GM23248 (cell line): ENCODE results near the gene STYK1. TPM values are rescaled to one million over a fixed set of nuclear protein-coding genes. Genes with fewer than 3 reads are reported as not detected.

Experiments
- DNase-seq: peaks from one replicate; pipeline ENCODE4 v3.0.0-alpha.2; 2015
- H2AFZ ChIP-seq: fragments of 200-600 bp; sonication (generic); 2 replicates; pipeline ENCODE4 v1.6.1; 2016; ENCODE audit warnings: antibody characterized with exemption
- H3F3A ChIP-seq: fragments of 200-600 bp; sonication (generic); 2 replicates; pipeline ENCODE4 v1.6.1; 2016; ENCODE audit warnings: mild to moderate bottlenecking, antibody characterized with exemption, mixed run types; ENCODE audit not compliant: insufficient read depth
- H3K27ac ChIP-seq: fragments of 200-600 bp; sonication (generic); 2 replicates; pipeline ENCODE4 v1.5.1; 2016; ENCODE audit warnings: mild to moderate bottlenecking
- H3K27me3 ChIP-seq: fragments of 200-600 bp; sonication (generic); replicated peaks from 2 replicates; pipeline ENCODE4 v1.6.1; 2016; ENCODE audit warnings: mild to moderate bottlenecking; ENCODE audit not compliant: insufficient read depth
- H3K36me3 ChIP-seq: fragments of 200-600 bp; sonication (generic); 2 replicates; pipeline ENCODE4 v1.6.1; 2016; ENCODE audit warnings: low read depth, mild to moderate bottlenecking
- H3K4me1 ChIP-seq: fragments of 200-600 bp; sonication (generic); 2 replicates; pipeline ENCODE4 v1.6.1; 2016; ENCODE audit warnings: mild to moderate bottlenecking; ENCODE audit not compliant: insufficient read depth
- H3K4me2 ChIP-seq: fragments of 200-600 bp; sonication (generic); one replicate; pipeline ENCODE4 v1.6.1; 2016; ENCODE audit warnings: mild to moderate bottlenecking; ENCODE audit not compliant: unreplicated experiment
- H3K4me3 ChIP-seq: fragments of 200-600 bp; sonication (generic); 2 replicates; pipeline ENCODE4 v1.5.1; 2016; ENCODE audit warnings: mild to moderate bottlenecking
- H3K79me2 ChIP-seq: fragments of 200-600 bp; sonication (generic); 2 replicates; pipeline ENCODE4 v1.6.1; 2016; ENCODE audit warnings: mild to moderate bottlenecking; ENCODE audit not compliant: insufficient read depth
- H3K9ac ChIP-seq: fragments of 200-600 bp; sonication (generic); 2 replicates; pipeline ENCODE4 v1.6.1; 2016; ENCODE audit warnings: mild to moderate bottlenecking
- H3K9me2 ChIP-seq: fragments of 200-600 bp; sonication (generic); 2 replicates; pipeline ENCODE4 v1.6.1; 2016; ENCODE audit warnings: mixed run types, mild to moderate bottlenecking, moderate library complexity; ENCODE audit not compliant: insufficient read depth
- H3K9me3 ChIP-seq: fragments of 200-600 bp; sonication (generic); one replicate; pipeline ENCODE4 v1.6.1; 2017; ENCODE audit warnings: low read depth
- H4K20me1 ChIP-seq: fragments of 200-600 bp; sonication (generic); 2 replicates; pipeline ENCODE4 v1.6.0; 2016; ENCODE audit not compliant: insufficient read depth
- EZH2 ChIP-seq: fragments of 200-600 bp; sonication (generic); IDR thresholded peaks from 2 replicates; pipeline ENCODE4 v1.6.1; 2018; ENCODE audit warnings: antibody characterized with exemption, mild to moderate bottlenecking; ENCODE audit not compliant: insufficient read depth, poor library complexity, severe bottlenecking
- EZH2phosphoT487 ChIP-seq: fragments of 200-600 bp; sonication (generic); IDR thresholded peaks from 2 replicates; pipeline ENCODE4 v1.6.1; 2018; ENCODE audit warnings: antibody characterized with exemption, moderate library complexity, mild to moderate bottlenecking, low read depth; ENCODE audit not compliant: insufficient read depth
- WGBS, 2 experiments: methylation state at CpG; one replicate each; pipeline ENCODE4 v1.1.6; 2015 to 2017; ENCODE audit warnings: low lambda C conversion rate in 2 of 2, low coverage in 1 of 2; ENCODE audit errors: missing lambda C conversion rate in 2 of 2; 5-methylcytosine and 5-hydroxymethylcytosine counted together
- in situ Hi-C: fragments of 300-500 bp; cut with MboI; formaldehyde crosslinking; loops from 2 replicates; pipeline ENCODE4 v1.15.0; 2020
- polyA plus RNA-seq: library from polyadenylated mRNA; unstranded; fragments of >200 nt; fragmentation: Nextera tagmentation; extraction: Ambion mirVana; gene quantifications from 2 replicates; pipeline ENCODE4 v1.2.1, GENCODE V29; 2016
- total RNA-seq: library from RNA; depleted of rRNA; stranded (reverse); fragments of >200 nt; shearing (Covaris generic); gene quantifications from 2 replicates; pipeline ENCODE4 v1.2.3, GENCODE V29; 2014

The STYK1 gene
- total and polyA plus RNA-seq, 2 experiments from 2014 or later: 0.93 to 1.1 TPM

GRCh38 chr12:10638728-10639127, 35.1 kb downstream of the STYK1 start:
- no peaks in the 10 kb centered on the region for H3K36me3 ChIP-seq
- H2AFZ ChIP-seq: no peak overlapping the region
- DNase-seq: no peak
- no peaks in the 10 kb centered on the region for H3K9me3 ChIP-seq
- no peaks in the 10 kb centered on the region for H3K9me2 ChIP-seq
- TF ChIP-seq EZH2 (no peak), EZH2phosphoT487 (no peak)
- in situ Hi-C loops: no loop called here
- H4K20me1 ChIP-seq: no peaks in the 10 kb centered on the region
- no peak overlapping the region for H3K9ac ChIP-seq
- H3K79me2 ChIP-seq: no peaks in the 10 kb centered on the region
- peaks cover 18% of the 10 kb centered on the region for H3F3A ChIP-seq
- H3K4me2 ChIP-seq: no peak overlapping the region
- H3K4me3 ChIP-seq: no peak overlapping the region
- H3K27ac ChIP-seq: no peak overlapping the region
- 54 to 75% methylated on average over 1 of the region's 1 CpG for WGBS, 2 experiments
- H3K4me1 ChIP-seq: peaks cover 29% of the 10 kb centered on the region
- no peaks in the 10 kb centered on the region for H3K27me3 ChIP-seq

DNA sequence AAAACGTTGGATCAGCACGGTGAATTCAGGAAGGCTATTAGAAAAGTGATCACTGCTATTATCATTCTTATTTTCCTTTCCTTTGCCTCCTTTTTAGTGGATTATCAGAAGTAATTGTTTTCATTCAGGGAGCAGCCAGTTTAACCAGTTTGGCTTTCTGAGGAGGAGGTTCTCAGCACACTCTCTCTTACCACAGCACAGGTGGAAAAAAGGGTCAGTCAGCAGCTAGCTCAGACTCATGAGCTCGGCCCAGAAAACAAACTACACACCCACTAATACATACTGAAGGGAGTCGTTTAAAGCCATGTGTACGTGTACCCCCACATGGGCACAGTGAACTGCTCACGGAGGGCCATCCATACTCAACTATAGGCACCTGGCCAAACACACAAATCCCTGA, 37.2 kb downstream of the STYK1 start:
- Histone ChIP-seq H3K9ac (no peak overlapping the region), H3K4me1 (peaks cover 43% of the 10 kb centered on the region), H3K9me3 (no peaks in the 10 kb centered on the region), H2AFZ (no peak overlapping the region), H3K27ac (no peak overlapping the region), H3K4me3 (no peak overlapping the region), H4K20me1 (no peaks in the 10 kb centered on the region), H3K36me3 (no peaks in the 10 kb centered on the region), H3F3A (peaks cover 40% of the 10 kb centered on the region), H3K4me2 (no peak overlapping the region), H3K79me2 (no peaks in the 10 kb centered on the region), H3K9me2 (no peaks in the 10 kb centered on the region), H3K27me3 (no peaks in the 10 kb centered on the region)
- no peak for TF ChIP-seq EZH2phosphoT487
- no peak for TF ChIP-seq EZH2
- DNase-seq: no peak
- in situ Hi-C loops: no loop called here
- WGBS, 2 experiments: 74 to 76% methylated on average over 6 of the region's 6 CpGs

DNA sequence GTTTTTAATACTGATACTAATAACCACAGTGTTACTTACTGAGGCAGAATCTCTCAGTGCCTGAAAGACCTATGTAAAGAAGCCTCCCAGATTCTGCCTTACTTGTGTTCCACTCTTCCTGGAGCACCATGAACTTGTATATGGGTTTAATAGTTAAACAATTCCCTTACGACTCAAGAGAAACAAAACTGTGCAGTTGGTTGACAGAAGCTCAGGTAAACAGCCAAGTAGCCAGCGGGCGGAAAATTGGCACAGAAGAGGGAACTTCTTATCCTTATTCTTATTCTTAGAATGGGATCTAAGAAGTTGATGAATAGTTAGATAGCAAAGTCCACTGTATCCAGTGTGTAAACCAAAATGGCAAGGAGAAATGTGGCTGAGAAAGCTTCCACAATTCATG, 37.7 kb downstream of the STYK1 start:
- no peak overlapping the region for H3K4me3 ChIP-seq
- H3F3A ChIP-seq: peaks cover 42% of the 10 kb centered on the region
- H3K27me3 ChIP-seq: no peaks in the 10 kb centered on the region
- no peak overlapping the region for H2AFZ ChIP-seq
- TF ChIP-seq EZH2phosphoT487 (no peak), EZH2 (no peak)
- H3K4me1 ChIP-seq: peaks cover 39% of the 10 kb centered on the region
- H4K20me1 ChIP-seq: no peaks in the 10 kb centered on the region
- no peak for DNase-seq
- no peaks in the 10 kb centered on the region for H3K9me2 ChIP-seq
- H3K9me3 ChIP-seq: no peaks in the 10 kb centered on the region
- no peak overlapping the region for H3K4me2 ChIP-seq
- in situ Hi-C loops: no loop called here
- WGBS, 2 experiments: 96% methylated on average over 3 of the region's 3 CpGs
- H3K79me2 ChIP-seq: no peaks in the 10 kb centered on the region
- no peak overlapping the region for H3K9ac ChIP-seq
- no peaks in the 10 kb centered on the region for H3K36me3 ChIP-seq
- no peak overlapping the region for H3K27ac ChIP-seq

- H3K9me3 ChIP-seq: no peaks in the 10 kb centered on the region
- peaks cover 42% of the 10 kb centered on the region for H3F3A ChIP-seq
- in situ Hi-C loops: no loop called here
- 98 to 100% methylated on average over 2 of the region's 2 CpGs for WGBS, 2 experiments
- H3K4me2 ChIP-seq: peak overlapping the region; percentile 48
- no peaks in the 10 kb centered on the region for H3K79me2 ChIP-seq
- TF ChIP-seq EZH2: no peak
- no peak for TF ChIP-seq EZH2phosphoT487
- no peaks in the 10 kb centered on the region for H3K9me2 ChIP-seq
- DNase-seq: no peak
- H3K27me3 ChIP-seq: no peaks in the 10 kb centered on the region
- no peaks in the 10 kb centered on the region for H4K20me1 ChIP-seq
- H3K4me3 ChIP-seq: no peak overlapping the region
- H2AFZ ChIP-seq: peak overlapping the region; percentile 15
- peaks cover 38% of the 10 kb centered on the region for H3K4me1 ChIP-seq
- peak overlapping the region; percentile 36 for H3K27ac ChIP-seq
- no peak overlapping the region for H3K9ac ChIP-seq
- H3K36me3 ChIP-seq: no peaks in the 10 kb centered on the region
These were observed 38.5 kb downstream of the STYK1 start for GRCh38 chr12:10635306-10635705.

- Histone ChIP-seq H3F3A (peaks cover 42% of the 10 kb centered on the region), H3K27ac (peak overlapping the region; percentile 36), H3K9me2 (no peaks in the 10 kb centered on the region), H2AFZ (peak overlapping the region; percentile 15), H3K4me1 (peaks cover 38% of the 10 kb centered on the region), H3K36me3 (no peaks in the 10 kb centered on the region), H3K4me2 (peak overlapping the region; percentile 48), H3K9me3 (no peaks in the 10 kb centered on the region), H3K79me2 (no peaks in the 10 kb centered on the region), H4K20me1 (no peaks in the 10 kb centered on the region), H3K27me3 (no peaks in the 10 kb centered on the region), H3K4me3 (0 out of 2 replicates have a peak overlapping the region, but pooled peaks have one; percentile 7), H3K9ac (no peak overlapping the region)
- WGBS, 2 experiments: 18 to 28% methylated on average over 5 of the region's 5 CpGs
- in situ Hi-C loops: no loop called here
- TF ChIP-seq EZH2phosphoT487: peak; percentile 62; the same call in 1 of the 2 replicates
- no peak for TF ChIP-seq EZH2
- peak; percentile 80 for DNase-seq
These were observed 39.4 kb downstream of the STYK1 start for GRCh38 chr12:10634427-10634826.
